T-cell (primary cell): ENCODE results near the gene CNIH2. TPM values are rescaled to one million over a fixed set of nuclear protein-coding genes. Genes with fewer than 3 reads are reported as not detected.

Source experiments
- ATAC-seq, 4 experiments: fragments of 200-7000 bp in 3 of 4; fragments of 150-1000 bp in 1 of 4; cut with Tn5 transposase; replicated peaks in 1 of 4; 1 replicate in 3 of 4; 2 replicates in 1 of 4; pipeline ENCODE4 v1.10.0; 2021; ENCODE audit warnings: moderate library complexity in 3 of 4, mild to moderate bottlenecking in 2 of 4, moderate number of reproducible peaks in 1 of 4
- CTCF ChIA-PET, 2 donors: fragments of 300-600 bp; sonication (Branson Sonifier 250); formaldehyde crosslinking; loops; one replicate each; lab custom pipeline; 2022; ENCODE audit warnings: antibody characterized with exemption in 2 of 2; lab: Charles Lee
- POLR2A ChIA-PET, 2 donors: fragments of 300-600 bp; sonication (Branson Sonifier 250); formaldehyde crosslinking; loops; one replicate each; lab custom pipeline; 2022; ENCODE audit warnings: antibody characterized with exemption in 2 of 2; lab: Charles Lee
- DNase-seq, 35 experiments: peaks; one replicate each; pipeline versions ENCODE4 v3.0.0 to v3.0.0-alpha.2; 2013 to 2023
- H3K27ac ChIP-seq: one replicate; pipeline ENCODE4 v1.5.1; 2013; ENCODE audit warnings: low read length
- H3K27me3 ChIP-seq, 2 experiments: replicated peaks in 1 of 2; 1 replicate in 1 of 2; 2 replicates in 1 of 2; pipeline versions ENCODE4 v1.6.1 to v1.7.0; 2013; ENCODE audit warnings: low read length in 1 of 2, mixed read lengths in 1 of 2; ENCODE audit not compliant: control insufficient read depth in 2 of 2, insufficient read depth in 2 of 2; ENCODE audit errors: extremely low read depth in 1 of 2
- H3K36me3 ChIP-seq, 2 donors: 1 replicate in 1 of 2; 2 replicates in 1 of 2; pipeline versions ENCODE4 v1.6.1 to v1.7.0; 2013; ENCODE audit warnings: low read length in 1 of 2; ENCODE audit not compliant: control insufficient read depth in 2 of 2, insufficient read depth in 1 of 2; ENCODE audit errors: extremely low read depth in 1 of 2
- H3K4me1 ChIP-seq, 2 experiments: 1 replicate in 1 of 2; 2 replicates in 1 of 2; pipeline versions ENCODE4 v1.6.1 to v1.7.0; 2013; ENCODE audit warnings: low read length in 2 of 2, mixed read lengths in 1 of 2; ENCODE audit not compliant: insufficient read depth in 2 of 2, control insufficient read depth in 1 of 2; ENCODE audit errors: extremely low read depth in 1 of 2
- H3K4me3 ChIP-seq, 2 donors: 1 replicate in 1 of 2; 2 replicates in 1 of 2; pipeline versions ENCODE4 v1.5.1 to v1.7.0; 2013; ENCODE audit warnings: mild to moderate bottlenecking in 2 of 2, low read length in 1 of 2, moderate library complexity in 1 of 2; ENCODE audit not compliant: control insufficient read depth in 1 of 2; ENCODE audit errors: extremely low read depth in 1 of 2
- H3K9me3 ChIP-seq: 2 replicates; pipeline ENCODE4 v1.7.0; 2013
- H3K27ac Mint-ChIP-seq, 2 donors: one replicate each; pipeline ENCODE4 v1.8.0; 2020 to 2021; ENCODE audit warnings: mild to moderate bottlenecking in 2 of 2, mixed read lengths in 2 of 2
- H3K27me3 Mint-ChIP-seq, 2 donors: one replicate each; pipeline ENCODE4 v1.8.0; 2021 to 2022; ENCODE audit warnings: mixed read lengths in 2 of 2
- H3K36me3 Mint-ChIP-seq: one replicate; pipeline ENCODE4 v1.8.0; 2021; ENCODE audit warnings: mixed read lengths
- H3K4me1 Mint-ChIP-seq, 3 donors: one replicate each; pipeline ENCODE4 v1.8.0; 2020 to 2022; ENCODE audit warnings: mixed read lengths in 3 of 3, mild to moderate bottlenecking in 1 of 3
- H3K4me3 Mint-ChIP-seq, 3 donors: one replicate each; pipeline ENCODE4 v1.8.0; 2020 to 2022; ENCODE audit warnings: mild to moderate bottlenecking in 3 of 3, mixed read lengths in 3 of 3, moderate library complexity in 3 of 3
- H3K9me3 Mint-ChIP-seq, 3 donors: one replicate each; pipeline ENCODE4 v1.8.0; 2020 to 2022; ENCODE audit warnings: mixed read lengths in 3 of 3
- WGBS: methylation state at CpG from one replicate; pipeline ENCODE4 v1.1.5; 2013; ENCODE audit warnings: missing lambda C conversion rate; ENCODE audit not compliant: insufficient coverage; 5-methylcytosine and 5-hydroxymethylcytosine counted together
- total RNA-seq, 35 experiments: library from RNA in 6 of 35; stranded (reverse) in 6 of 35; fragments of 120-200 nt in 1 of 35; gene quantifications; one replicate each; pipeline versions ENCODE4 v1.2.1 to v1.2.4 and lab custom pipeline; 2013 to 2026

Gene CNIH2
- total RNA-seq, 5 donors from 2014 or later (not counting 1 experiment from before 2014, with no cell fraction given), result 1.9 to 9.9 (median 2.7) TPM

- no peaks in the 10 kb centered on the region for H3K9me3 Mint-ChIP-seq
- ChIA-PET CTCF (interaction anchor here in 1 of 2 donors (1.1 kb wide), 1 partner anchor 23 kb away, joined by 3 read pairs; the partner anchor contains the start of gene YIF1A), POLR2A (interaction anchor here in 1 of 2 donors (0.6 kb wide), 1 partner anchor 46 kb away, joined by 3 read pairs; no protein-coding TSS in a partner anchor)
- no peak for DNase-seq
- H3K4me3 ChIP-seq, result no peak overlapping the region
- no peaks in the 10 kb centered on the region for H3K27me3 ChIP-seq
- no peak overlapping the region for H3K4me3 Mint-ChIP-seq
- H3K9me3 ChIP-seq, result no peaks in the 10 kb centered on the region
- peaks cover 7% of the 10 kb centered on the region for H3K36me3 Mint-ChIP-seq
- no peak overlapping the region for H3K27ac Mint-ChIP-seq
- H3K27ac ChIP-seq, result no peak overlapping the region
- H3K4me1 Mint-ChIP-seq, result peaks cover 29 to 32% (median 30%) of the 10 kb centered on the region in 3 donors
- peaks cover 14 to 51% of the 10 kb centered on the region in 2 donors for H3K36me3 ChIP-seq
- WGBS, result 97% methylated on average over 20 of the region's 26 CpGs
- H3K4me1 ChIP-seq, result peaks cover 6 to 36% of the 10 kb centered on the region in 2 experiments
- ATAC-seq, result no peak
- H3K27me3 Mint-ChIP-seq, result no peaks in the 10 kb centered on the region
These were observed 12.2 kb upstream of the CNIH2 start for GRCh38 chr11:66265531-66266377.

- H3K9me3 Mint-ChIP-seq, result no peaks in the 10 kb centered on the region
- CTCF ChIA-PET, result interaction anchor here in 1 of 2 donors (1.1 kb wide), 1 partner anchor 23 kb away, joined by 3 read pairs; the partner anchor contains the start of gene YIF1A
- H3K27me3 Mint-ChIP-seq, result no peaks in the 10 kb centered on the region
- Histone ChIP-seq H3K4me1 (peaks cover 6 to 42% of the 10 kb centered on the region in 2 experiments), H3K9me3 (no peaks in the 10 kb centered on the region), H3K27me3 (no peaks in the 10 kb centered on the region), H3K4me3 (no peak overlapping the region), H3K36me3 (peaks cover 16 to 46% of the 10 kb centered on the region in 2 donors), H3K27ac (peak overlapping the region; percentile 64)
- WGBS, result 96% methylated on average over 19 of the region's 20 CpGs
- ATAC-seq (no peak), DNase-seq (no peak)
- peak overlapping the region in 1 of 2 donors; percentile 82 for H3K27ac Mint-ChIP-seq
- H3K4me1 Mint-ChIP-seq, result peaks cover 32 to 33% (median 32%) of the 10 kb centered on the region in 3 donors
- peaks cover 10% of the 10 kb centered on the region for H3K36me3 Mint-ChIP-seq
- POLR2A ChIA-PET, result interaction anchor here in 1 of 2 donors (0.6 kb wide), 1 partner anchor 45 kb away, joined by 3 read pairs; no protein-coding TSS in a partner anchor
- peak overlapping the region in 2 of 3 donors; percentile 86 to 94 for H3K4me3 Mint-ChIP-seq
These were observed 11.5 kb upstream of the CNIH2 start for GRCh38 chr11:66266378-66267038.

GRCh38 chr11:66267039-66267378, 11.0 kb upstream of the CNIH2 start:
- WGBS, result 94% methylated on average over 3 of the region's 13 CpGs
- H3K27me3 Mint-ChIP-seq, result no peaks in the 10 kb centered on the region
- H3K9me3 ChIP-seq, result no peaks in the 10 kb centered on the region
- H3K36me3 ChIP-seq, result peaks cover 21 to 46% of the 10 kb centered on the region in 2 donors
- H3K4me1 Mint-ChIP-seq, result peaks cover 33 to 37% (median 37%) of the 10 kb centered on the region in 3 donors
- DNase-seq (no peak), ATAC-seq (no peak)
- peak overlapping the region; percentile 86 to 94 (median 90) for H3K4me3 Mint-ChIP-seq
- H3K27ac ChIP-seq, result peak overlapping the region; percentile 64
- peak overlapping the region; percentile 72 to 82 for H3K27ac Mint-ChIP-seq
- no peaks in the 10 kb centered on the region for H3K9me3 Mint-ChIP-seq
- H3K4me3 ChIP-seq, result peak overlapping the region; percentile 36 to 89
- peaks cover 15% of the 10 kb centered on the region for H3K36me3 Mint-ChIP-seq
- H3K27me3 ChIP-seq, result no peaks in the 10 kb centered on the region
- ChIA-PET CTCF (interaction anchor here in 1 of 2 donors (1.1 to 1.7 kb wide), 4 partner anchors 14 to 407 kb away, joined by 3 to 5 read pairs (median 4); partner anchors contain the start of gene MUS81), POLR2A (no interaction called here)
- peaks cover 6 to 47% of the 10 kb centered on the region in 2 experiments for H3K4me1 ChIP-seq

GRCh38 chr11:66267379-66268243, 10.4 kb upstream of the CNIH2 start:
- H3K4me3 Mint-ChIP-seq, result peak overlapping the region; percentile 86 to 94 (median 90)
- peaks cover 6 to 53% of the 10 kb centered on the region in 2 experiments for H3K4me1 ChIP-seq
- H3K27me3 Mint-ChIP-seq, result no peaks in the 10 kb centered on the region
- no peaks in the 10 kb centered on the region for H3K9me3 ChIP-seq
- H3K27ac Mint-ChIP-seq, result peak overlapping the region; percentile 88 to 91
- no peaks in the 10 kb centered on the region for H3K27me3 ChIP-seq
- WGBS, result 0% methylated on average over 37 of the region's 61 CpGs
- H3K9me3 Mint-ChIP-seq, result no peaks in the 10 kb centered on the region
- H3K36me3 Mint-ChIP-seq, result peaks cover 21% of the 10 kb centered on the region
- H3K4me3 ChIP-seq, result peak overlapping the region; percentile 89 to 94
- ChIA-PET CTCF (interaction anchor here in 1 of 2 donors (0.5 to 1.7 kb wide), 6 partner anchors 14 to 408 kb away, joined by 3 to 5 read pairs (median 4); partner anchors contain the start of genes MUS81 and YIF1A), POLR2A (interaction anchor here in 1 of 2 donors (0.6 to 1.1 kb wide), 3 partner anchors 21 to 769 kb away, joined by 3 to 5 read pairs (median 4); partner anchors contain the start of genes MALAT1, TMEM151A and YIF1A)
- peak overlapping the region; percentile 92 for H3K27ac ChIP-seq
- ATAC-seq, result peak; percentile 56 to 66 (median 64)
- H3K36me3 ChIP-seq, result peaks cover 23 to 45% of the 10 kb centered on the region in 2 donors
- peak; percentile 67 to 91 (median 81) for DNase-seq
- peaks cover 38 to 43% (median 40%) of the 10 kb centered on the region in 3 donors for H3K4me1 Mint-ChIP-seq

GRCh38 chr11:66268244-66268951, 9.6 kb upstream of the CNIH2 start, which contains the start of gene RAB1B:
TSS of gene RAB1B (plus strand) at chr11:66268639. CDS start at chr11:66268680, 41 bp downstream.
- H3K36me3 Mint-ChIP-seq, result peaks cover 25% of the 10 kb centered on the region
- DNase-seq, result peak; percentile 98 to 100 (median 99)
- peaks cover 25 to 45% of the 10 kb centered on the region in 2 donors for H3K36me3 ChIP-seq
- WGBS, result under 1% methylated on average over 49 of the region's 64 CpGs
- no peaks in the 10 kb centered on the region for H3K9me3 Mint-ChIP-seq
- peaks cover 41 to 50% (median 46%) of the 10 kb centered on the region in 3 donors for H3K4me1 Mint-ChIP-seq
- H3K4me3 Mint-ChIP-seq, result peak within 1 kb of the TSS; percentile 86 to 94 (median 90)
- no peaks in the 10 kb centered on the region for H3K9me3 ChIP-seq
- H3K4me1 ChIP-seq, result peaks cover 6 to 61% of the 10 kb centered on the region in 2 experiments
- no peaks in the 10 kb centered on the region for H3K27me3 Mint-ChIP-seq
- no peaks in the 10 kb centered on the region for H3K27me3 ChIP-seq
- H3K27ac Mint-ChIP-seq, result peak within 1 kb of the TSS; percentile 88 to 91
- H3K27ac ChIP-seq, result peak within 1 kb of the TSS; percentile 92
- peak within 1 kb of the TSS; percentile 89 to 94 for H3K4me3 ChIP-seq
- ChIA-PET POLR2A (interaction anchor here in 1 of 2 donors (0.5 to 1.1 kb wide), 5 partner anchors 21 to 1159 kb away, joined by 3 to 6 read pairs (median 4); partner anchors contain the start of genes MALAT1, TMEM151A and YIF1A), CTCF (interaction anchor here in 1 of 2 donors (0.5 to 1.7 kb wide), 6 partner anchors 13 to 409 kb away, joined by 3 to 5 read pairs (median 4); partner anchors contain the start of genes MUS81 and YIF1A)
- ATAC-seq, result peak; percentile 82 to 85 (median 84)
